Ascending aorta (tissue), 2 donors: ENCODE measurements around the gene KRR1. TPM values are rescaled to one million over a fixed set of nuclear protein-coding genes. Genes with fewer than 3 reads are reported as not detected.
"Not testable (repeated sequence)": the region's sequence is repeated elsewhere in the genome, so short reads cannot be mapped to it uniquely, and the experiment has no call there.

Source experiments
- DNase-seq, 2 donors: peaks; one replicate each; pipeline ENCODE4 v3.0.0-alpha.2; 2019; ENCODE audit warnings: low spot score in 2 of 2
- H3K27ac ChIP-seq, 2 donors: fragments of 200-600 bp; sonication (generic); one replicate each; pipeline ENCODE4 v1.5.1; 2016 to 2017; ENCODE audit warnings: mild to moderate bottlenecking in 1 of 2
- H3K27me3 ChIP-seq: fragments of 200-600 bp; sonication (generic); one replicate; pipeline ENCODE4 v1.5.1; 2017
- H3K36me3 ChIP-seq, 2 donors: fragments of 200-600 bp; sonication (generic); one replicate each; pipeline ENCODE4 v1.5.1; 2016
- H3K4me1 ChIP-seq, 2 donors: fragments of 200-600 bp; sonication (generic); one replicate each; pipeline ENCODE4 v1.5.1; 2016 to 2017; ENCODE audit warnings: mild to moderate bottlenecking in 1 of 2
- H3K4me3 ChIP-seq, 2 donors: fragments of 200-600 bp; sonication (generic); one replicate each; pipeline ENCODE4 v1.5.1; 2016 to 2017; ENCODE audit warnings: mild to moderate bottlenecking in 1 of 2
- H3K9me3 ChIP-seq, 2 donors: fragments of 200-600 bp; sonication (generic); one replicate each; pipeline ENCODE4 v1.5.1; 2016
- intact Hi-C: fragments of 100-400 bp; cut with DNase I; formaldehyde crosslinking; loops from one replicate; pipeline ENCODE4 v1.15.1; 2023
- total RNA-seq: library from RNA; depleted of rRNA; stranded (reverse); fragments of >200 nt; gene quantifications from one replicate; pipeline ENCODE4 v1.1.0, GENCODE V29; 2016
- TF ChIP-seq, protein P1 (sequence below), 3 experiments: fragments of 200-600 bp in 2 of 3; fragments of 450-650 bp in 1 of 3; sonication (generic) in 2 of 3; IDR thresholded peaks; one replicate each; pipeline ENCODE4 v1.5.1; 2016 to 2019; ENCODE audit warnings: antibody characterized with exemption in 3 of 3, mild to moderate bottlenecking in 1 of 3, moderate library complexity in 1 of 3

The KRR1 gene
- total RNA-seq, 1 donor from 2014 or later = 23.9 TPM

DNA sequence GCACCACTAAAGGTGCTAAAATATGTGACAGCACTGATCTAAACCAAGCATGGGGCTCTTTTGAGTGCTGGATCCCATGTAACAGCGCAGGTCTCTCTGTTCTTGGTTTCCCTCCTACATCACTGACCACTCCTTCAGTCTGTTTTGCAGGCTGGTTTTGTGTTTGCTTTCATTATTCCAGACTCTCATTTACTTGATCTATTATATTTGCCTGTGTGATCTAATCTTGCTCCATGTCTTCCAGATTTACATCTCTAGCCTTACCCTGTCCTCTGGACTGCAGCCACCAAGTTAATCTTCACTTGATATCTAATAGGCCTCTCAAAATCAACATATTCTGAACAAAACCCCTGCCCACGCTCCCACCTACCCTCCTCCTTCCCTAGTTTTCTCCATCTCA, 22.2 kb downstream of the KRR1 start:
- H3K9me3 ChIP-seq = no peaks in the 10 kb centered on the region
- H3K27ac ChIP-seq = peak overlapping the region; percentile 16 to 31
- intact Hi-C loops = no loop called here
- no peak overlapping the region for H3K4me3 ChIP-seq
- no peaks in the 10 kb centered on the region for H3K27me3 ChIP-seq
- TF ChIP-seq, protein P1, sequence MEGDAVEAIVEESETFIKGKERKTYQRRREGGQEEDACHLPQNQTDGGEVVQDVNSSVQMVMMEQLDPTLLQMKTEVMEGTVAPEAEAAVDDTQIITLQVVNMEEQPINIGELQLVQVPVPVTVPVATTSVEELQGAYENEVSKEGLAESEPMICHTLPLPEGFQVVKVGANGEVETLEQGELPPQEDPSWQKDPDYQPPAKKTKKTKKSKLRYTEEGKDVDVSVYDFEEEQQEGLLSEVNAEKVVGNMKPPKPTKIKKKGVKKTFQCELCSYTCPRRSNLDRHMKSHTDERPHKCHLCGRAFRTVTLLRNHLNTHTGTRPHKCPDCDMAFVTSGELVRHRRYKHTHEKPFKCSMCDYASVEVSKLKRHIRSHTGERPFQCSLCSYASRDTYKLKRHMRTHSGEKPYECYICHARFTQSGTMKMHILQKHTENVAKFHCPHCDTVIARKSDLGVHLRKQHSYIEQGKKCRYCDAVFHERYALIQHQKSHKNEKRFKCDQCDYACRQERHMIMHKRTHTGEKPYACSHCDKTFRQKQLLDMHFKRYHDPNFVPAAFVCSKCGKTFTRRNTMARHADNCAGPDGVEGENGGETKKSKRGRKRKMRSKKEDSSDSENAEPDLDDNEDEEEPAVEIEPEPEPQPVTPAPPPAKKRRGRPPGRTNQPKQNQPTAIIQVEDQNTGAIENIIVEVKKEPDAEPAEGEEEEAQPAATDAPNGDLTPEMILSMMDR (IDR thresholded peaks at IDR 0.05) = no peak
- no peak for DNase-seq
- H3K36me3 ChIP-seq = peaks cover 14 to 40% of the 10 kb centered on the region in 2 donors
- H3K4me1 ChIP-seq = peaks cover 6 to 43% of the 10 kb centered on the region in 2 donors

DNA sequence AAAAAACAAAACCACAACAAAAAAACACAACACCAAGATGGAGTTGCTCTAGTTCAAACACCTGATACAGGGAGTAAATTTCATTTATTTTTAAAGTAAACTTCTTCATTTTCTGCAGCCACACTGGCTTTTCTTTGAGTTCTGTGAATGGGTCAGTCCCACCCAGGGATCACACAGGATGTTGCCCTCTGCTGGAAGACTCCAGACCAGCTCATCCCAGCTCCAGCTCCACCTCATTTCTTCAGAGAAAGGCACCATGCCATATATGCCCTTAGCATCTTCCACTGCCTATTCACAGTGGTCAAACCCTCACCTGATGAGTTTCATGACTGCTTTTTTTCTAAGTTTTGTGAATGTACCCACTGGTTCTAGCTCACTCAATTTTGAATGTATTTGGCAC, 22.9 kb downstream of the KRR1 start:
- Histone ChIP-seq H3K27ac (peak overlapping the region in 1 of 2 donors; percentile 31), H3K9me3 (no peaks in the 10 kb centered on the region), H3K4me1 (peaks cover 8 to 44% of the 10 kb centered on the region in 2 donors), H3K27me3 (no peaks in the 10 kb centered on the region), H3K36me3 (peaks cover 14 to 35% of the 10 kb centered on the region in 2 donors), H3K4me3 (no peak overlapping the region)
- intact Hi-C loops = no loop called here
- TF ChIP-seq, protein P1 (IDR thresholded peaks at IDR 0.05) = peak in 2 of 3 experiments; percentile 26 to 38
- DNase-seq = no peak

DNA sequence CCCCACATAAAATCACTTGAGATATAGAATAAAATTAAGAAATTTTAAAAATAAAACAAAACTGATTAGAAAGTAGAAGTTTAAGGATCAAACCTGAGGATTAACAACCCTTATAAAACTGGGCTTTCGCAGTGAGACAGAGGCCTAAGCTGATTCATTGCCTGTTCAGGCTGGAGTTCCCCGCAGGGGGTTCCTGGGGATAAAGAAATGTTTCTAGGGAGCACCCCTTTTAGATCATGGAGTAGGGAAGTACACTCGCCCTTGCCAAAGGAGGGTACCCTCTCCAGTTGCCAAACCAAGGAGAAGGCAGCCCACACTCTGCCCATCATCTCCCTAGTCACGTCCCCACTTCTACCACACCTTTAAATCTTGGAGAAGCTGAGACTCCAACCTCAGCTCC, 24.1 kb downstream of the KRR1 start:
- no peaks in the 10 kb centered on the region for H3K9me3 ChIP-seq
- H3K27ac ChIP-seq = no peak overlapping the region
- H3K27me3 ChIP-seq = no peaks in the 10 kb centered on the region
- intact Hi-C loops = no loop called here
- no peak for DNase-seq
- no peak overlapping the region for H3K4me3 ChIP-seq
- H3K36me3 ChIP-seq = peaks cover 10 to 26% of the 10 kb centered on the region in 2 donors
- TF ChIP-seq, protein P1 (IDR thresholded peaks at IDR 0.05) = no peak
- peaks cover 8 to 44% of the 10 kb centered on the region in 2 donors for H3K4me1 ChIP-seq

DNA sequence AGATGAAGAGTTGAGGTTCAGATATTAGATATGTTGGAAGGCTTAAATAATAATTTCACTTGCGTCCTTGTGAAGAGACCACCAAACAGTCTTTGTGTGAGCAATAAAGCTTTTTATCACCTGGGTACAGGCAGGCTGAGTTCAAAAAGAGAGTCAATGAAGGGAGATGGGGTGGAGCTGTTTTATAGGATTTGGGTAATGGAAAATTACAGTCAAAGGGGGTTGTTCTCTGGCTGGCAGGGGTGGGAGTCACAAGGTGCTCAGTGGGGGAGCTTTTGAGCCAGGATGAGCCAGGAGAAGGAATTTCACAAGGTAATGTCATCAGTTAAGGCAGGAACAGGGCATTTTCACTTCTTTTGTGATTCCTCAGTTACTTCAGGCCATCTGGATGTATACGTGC, 27.0 kb downstream of the KRR1 start:
- intact Hi-C loops = loop anchor here (5.0 kb wide), 1 partner anchor 1278 kb away; the partner anchor contains the start of gene ZDHHC17
- Histone ChIP-seq H3K4me3 (peak overlapping the region; percentile 66 to 75), H3K36me3 (peaks cover 0 to 13% of the 10 kb centered on the region in 2 donors), H3K27ac (peak overlapping the region; percentile 88 to 90), H3K4me1 (peaks cover 8 to 43% of the 10 kb centered on the region in 2 donors)
- H3K27me3 ChIP-seq, DNase-seq, H3K9me3 ChIP-seq: not testable (repeated sequence)

DNA sequence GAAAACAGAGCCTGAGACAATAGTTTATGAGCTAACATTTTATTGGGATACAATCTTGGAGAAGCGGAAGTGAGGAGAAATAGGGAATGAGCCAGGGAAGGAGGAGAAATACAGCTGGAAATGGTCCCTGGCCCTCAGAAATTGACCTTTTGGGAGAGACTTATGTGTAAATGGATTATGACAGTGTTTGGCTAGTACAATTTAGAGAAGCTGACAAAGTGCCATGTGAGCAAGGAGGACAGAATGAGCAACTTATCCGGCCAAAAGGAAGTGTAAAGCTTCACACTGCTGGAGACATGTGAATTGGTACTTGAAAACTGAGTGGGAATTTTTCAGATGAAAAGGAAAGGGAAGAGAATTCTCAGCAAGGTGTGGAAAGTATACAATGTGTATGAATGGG, 28.0 kb downstream of the KRR1 start:
- H3K9me3 ChIP-seq = no peaks in the 10 kb centered on the region
- peak overlapping the region; percentile 88 to 90 for H3K27ac ChIP-seq
- H3K27me3 ChIP-seq = no peaks in the 10 kb centered on the region
- peaks cover 0 to 9% of the 10 kb centered on the region in 2 donors for H3K36me3 ChIP-seq
- DNase-seq = no peak
- intact Hi-C loops = loop anchor here (5.0 kb wide), 1 partner anchor 1279 kb away; the partner anchor contains the start of gene ZDHHC17
- H3K4me3 ChIP-seq = peak overlapping the region; percentile 66 to 75
- peaks cover 8 to 34% of the 10 kb centered on the region in 2 donors for H3K4me1 ChIP-seq
- TF ChIP-seq, protein P1 (IDR thresholded peaks at IDR 0.05) = no peak

DNA sequence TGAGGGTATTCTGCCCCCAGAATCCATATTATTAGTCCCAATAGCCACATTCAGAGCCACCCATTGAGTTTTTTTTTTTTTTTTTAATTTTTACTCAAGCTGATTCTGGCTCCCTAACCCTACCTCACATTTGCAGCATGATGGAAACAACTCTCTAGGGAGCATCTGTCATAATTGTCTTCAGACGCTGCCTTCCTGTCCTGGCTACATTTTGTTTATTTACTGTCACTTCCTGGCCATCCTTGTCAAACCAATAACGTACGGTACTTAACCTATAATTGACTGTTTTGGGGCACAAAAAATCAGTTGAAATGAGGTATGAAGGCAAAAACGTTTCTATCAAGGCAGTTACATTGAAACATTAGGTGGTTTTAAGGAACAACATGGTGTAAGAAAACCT, 28.8 kb downstream of the KRR1 start:
- Histone ChIP-seq H3K27ac (peak overlapping the region; percentile 88 to 90), H3K9me3 (no peaks in the 10 kb centered on the region), H3K36me3 (peaks cover 0 to 5% of the 10 kb centered on the region in 2 donors), H3K4me3 (peak overlapping the region; percentile 66 to 75), H3K4me1 (peaks cover 8 to 31% of the 10 kb centered on the region in 2 donors), H3K27me3 (no peaks in the 10 kb centered on the region)
- DNase-seq = no peak
- TF ChIP-seq, protein P1 (IDR thresholded peaks at IDR 0.05) = no peak
- intact Hi-C loops = loop anchor here (5.0 kb wide), 1 partner anchor 1280 kb away; the partner anchor contains the start of gene ZDHHC17
